ENCODE measurements around the gene TTBK2. TPM values are rescaled to one million over a fixed set of nuclear protein-coding genes. Genes with fewer than 3 reads are reported as not detected.
A peak's percentile ranks its signal among the peaks of the same experiment; 100 is the strongest.

Gene TTBK2
- total RNA-seq, 1 experiment from 2014 or later, result 10.6 TPM

- no peak overlapping the region for H2BK12ac ChIP-seq (ENCODE audit: insufficient read length, low read depth, low read length)
- H2BK15ac ChIP-seq (ENCODE audit: low read depth, low read length), result no peak overlapping the region
- H4K8ac ChIP-seq (replicated peaks; ENCODE audit: insufficient read length, low read depth, low read length), result no peak overlapping the region
- no peak overlapping the region for H2BK20ac ChIP-seq (ENCODE audit: low read depth, low read length, poor library complexity, severe bottlenecking)
- H3K36me3 Mint-ChIP-seq (ENCODE audit: insufficient read depth in 1 of 3, low read depth in 3 of 3), result peaks cover 2 to 25% (median 21%) of the 10 kb centered on the region in 3 experiments; a peak in 6 of 7 replicates
- H3T11ph ChIP-seq (ENCODE audit: low read length), result no peak overlapping the region
- H2AK5ac ChIP-seq (ENCODE audit: insufficient read length, low read length), result no peak overlapping the region
- no peak overlapping the region for H3K18ac ChIP-seq (ENCODE audit: insufficient read length, low read depth, low read length)
- no peaks in the 10 kb centered on the region for H3K23me2 ChIP-seq (ENCODE audit: insufficient read length, low read depth, low read length, poor library complexity, severe bottlenecking)
- WGBS (ENCODE audit: extremely low coverage, insufficient read length, low lambda C conversion rate), result no CpG with 5 or more reads among the region's 6 CpGs
- no peaks in the 10 kb centered on the region for H3K9me3 Mint-ChIP-seq
- H3K4me1 ChIP-seq (ENCODE audit: insufficient read depth, low read length), result no peaks in the 10 kb centered on the region
- H3K4me1 Mint-ChIP-seq, result no peaks in the 10 kb centered on the region
- H4K91ac ChIP-seq (ENCODE audit: insufficient read length, low read depth, low read length), result no peak overlapping the region
- no peak overlapping the region for H3K23ac ChIP-seq (ENCODE audit: insufficient read length, low read depth, low read length)
- no peak overlapping the region for H3K4me3 Mint-ChIP-seq
- H3K4me2 ChIP-seq (ENCODE audit: insufficient read depth, insufficient read length, low read length), result no peak overlapping the region
- no peaks in the 10 kb centered on the region for H4K20me1 ChIP-seq (ENCODE audit: control insufficient read depth, insufficient read depth, insufficient read length)
- H3K56ac ChIP-seq (ENCODE audit: insufficient read length, low read depth, low read length), result no peak overlapping the region
- H3K27ac ChIP-seq (ENCODE audit: insufficient read length, low read depth, low read length), result no peak overlapping the region
- H3K27me3 Mint-ChIP-seq (ENCODE audit: low read depth), result no peaks in the 10 kb centered on the region; the same call in 1 of the 2 replicates
- H2BK5ac ChIP-seq (ENCODE audit: insufficient read length, low read length), result no peak overlapping the region
- H3K9ac ChIP-seq (ENCODE audit: extremely low read depth, insufficient read length, low read length), result no peak overlapping the region
- no peaks in the 10 kb centered on the region for H3K79me2 ChIP-seq (ENCODE audit: insufficient read depth, low read length)
- H4K5ac ChIP-seq (ENCODE audit: insufficient read length, low read depth, low read length), result no peak overlapping the region
- DNase-seq, result no peak
- TF ChIP-seq CTCF (conservative IDR thresholded peaks at IDR 0.05), result no peak
- no peaks in the 10 kb centered on the region for H3K79me1 ChIP-seq (ENCODE audit: insufficient read depth, low read depth, low read length, poor library complexity, severe bottlenecking)
- H2BK120ac ChIP-seq (ENCODE audit: low read depth, low read length, poor library complexity, severe bottlenecking), result no peak overlapping the region
- no peak overlapping the region for H2AFZ ChIP-seq (ENCODE audit: low read length)
- no peak overlapping the region for H3K14ac ChIP-seq (ENCODE audit: insufficient read depth, low read length)
- no peaks in the 10 kb centered on the region for H3K27me3 ChIP-seq (ENCODE audit: insufficient read depth, low read length)
- peak overlapping the region in 1 of 3 experiments; percentile 75; a peak in 1 of 7 replicates for H3K27ac Mint-ChIP-seq
- H3K4ac ChIP-seq (ENCODE audit: low read depth, low read length), result no peak overlapping the region
- no peaks in the 10 kb centered on the region for H3K9me3 ChIP-seq (ENCODE audit: control insufficient read depth, low read depth, low read length)
Measured at GRCh38 chr15:42719043-42719442, 201.5 kb downstream of the TTBK2 start.

Data from H9 (cell line).